CD14-positive monocyte (primary cell): ENCODE results near the gene SOX14. TPM values are rescaled to one million over a fixed set of nuclear protein-coding genes. Genes with fewer than 3 reads are reported as not detected.

ENCODE experiments used
- DNase-seq, 3 donors: peaks; one replicate each; pipeline ENCODE4 v3.0.0-alpha.2; 2011 to 2022
- H2AFZ ChIP-seq: 2 replicates; pipeline ENCODE4 v1.6.0; 2012; ENCODE audit warnings: mild to moderate bottlenecking, low read depth, low read length, inconsistent platforms; ENCODE audit not compliant: insufficient read depth, poor library complexity, severe bottlenecking
- H3K27ac ChIP-seq, 2 donors: 1 replicate in 1 of 2; 2 replicates in 1 of 2; pipeline ENCODE4 v1.5.1; 2012 to 2013; ENCODE audit warnings: low read length in 2 of 2, control low read depth in 1 of 2, inconsistent platforms in 1 of 2, low read depth in 1 of 2, mild to moderate bottlenecking in 1 of 2
- H3K27me3 ChIP-seq, 2 donors: one replicate each; pipeline versions ENCODE4 v1.6.0 to v1.6.1; 2011 to 2013; ENCODE audit warnings: low read length in 2 of 2; ENCODE audit not compliant: control insufficient read depth in 2 of 2, insufficient read depth in 2 of 2
- H3K36me3 ChIP-seq, 2 donors: replicated peaks in 1 of 2; 1 replicate in 1 of 2; 2 replicates in 1 of 2; pipeline versions ENCODE4 v1.5.1 to v1.6.1; 2012 to 2013; ENCODE audit warnings: low read length in 2 of 2, control low read depth in 1 of 2, inconsistent platforms in 1 of 2, mild to moderate bottlenecking in 1 of 2; ENCODE audit not compliant: insufficient read depth in 2 of 2, control insufficient read depth in 1 of 2
- H3K4me1 ChIP-seq, 2 donors: 1 replicate in 1 of 2; 2 replicates in 1 of 2; pipeline versions ENCODE4 v1.5.1 to v1.6.1; 2012 to 2013; ENCODE audit warnings: low read length in 2 of 2, control low read depth in 1 of 2, inconsistent platforms in 1 of 2, mild to moderate bottlenecking in 1 of 2, moderate library complexity in 1 of 2; ENCODE audit not compliant: insufficient read depth in 2 of 2, control insufficient read depth in 1 of 2
- H3K4me2 ChIP-seq: replicated peaks from 2 replicates; pipeline ENCODE3; 2012; ENCODE audit warnings: low read length, moderate library complexity, mild to moderate bottlenecking; ENCODE audit not compliant: poor library complexity, severe bottlenecking; ENCODE audit errors: extremely low read depth
- H3K4me3 ChIP-seq, 3 experiments: fragments of 200-600 bp in 1 of 3; sonication (generic) in 1 of 3; replicated peaks in 1 of 3; 1 replicate in 2 of 3; 2 replicates in 1 of 3; pipeline ENCODE4 v1.5.1; 2011 to 2013; ENCODE audit warnings: low read length in 3 of 3, mild to moderate bottlenecking in 3 of 3, control low read depth in 2 of 3, low read depth in 2 of 3, inconsistent platforms in 1 of 3, moderate library complexity in 1 of 3
- H3K79me2 ChIP-seq: 2 replicates; pipeline ENCODE4 v1.6.0; 2012; ENCODE audit warnings: mild to moderate bottlenecking, control low read depth, inconsistent platforms, low read length, moderate library complexity; ENCODE audit not compliant: insufficient read depth
- H3K9ac ChIP-seq: 2 replicates; pipeline ENCODE4 v1.6.0; 2017; ENCODE audit warnings: low read length, mild to moderate bottlenecking; ENCODE audit not compliant: insufficient read depth, poor library complexity, severe bottlenecking
- H3K9me3 ChIP-seq, 2 donors: replicated peaks in 1 of 2; 1 replicate in 1 of 2; 2 replicates in 1 of 2; pipeline versions ENCODE4 v1.5.1 to v1.6.1; 2012 to 2013; ENCODE audit warnings: low read length in 2 of 2, control low read depth in 1 of 2; ENCODE audit not compliant: control insufficient read depth in 1 of 2, insufficient read depth in 1 of 2
- H4K20me1 ChIP-seq: 2 replicates; pipeline ENCODE4 v1.6.0; 2012; ENCODE audit warnings: mild to moderate bottlenecking, low read length, control low read depth, moderate library complexity; ENCODE audit not compliant: insufficient read depth
- H3K27ac Mint-ChIP-seq, 7 donors: one replicate each; pipeline ENCODE4 v1.8.0; 2020; ENCODE audit warnings: mild to moderate bottlenecking in 7 of 7, mixed read lengths in 7 of 7, moderate library complexity in 6 of 7, inconsistent platforms in 2 of 7
- H3K27me3 Mint-ChIP-seq, 3 donors: one replicate each; pipeline ENCODE4 v1.8.0; 2021 to 2022; ENCODE audit warnings: low read depth in 3 of 3, mild to moderate bottlenecking in 3 of 3, mixed read lengths in 3 of 3, moderate library complexity in 3 of 3, inconsistent platforms in 1 of 3
- H3K36me3 Mint-ChIP-seq, 2 donors: one replicate each; pipeline ENCODE4 v1.8.0; 2020; ENCODE audit warnings: mixed read lengths in 2 of 2, inconsistent platforms in 1 of 2, mild to moderate bottlenecking in 1 of 2
- H3K4me1 Mint-ChIP-seq: one replicate; pipeline ENCODE4 v1.8.0; 2020; ENCODE audit warnings: mild to moderate bottlenecking, mixed read lengths
- H3K4me3 Mint-ChIP-seq, 2 donors: one replicate each; pipeline ENCODE4 v1.8.0; 2020; ENCODE audit warnings: mild to moderate bottlenecking in 2 of 2, mixed read lengths in 2 of 2, moderate library complexity in 1 of 2
- H3K9me3 Mint-ChIP-seq, 7 donors: one replicate each; pipeline ENCODE4 v1.8.0; 2020 to 2022; ENCODE audit warnings: mixed read lengths in 7 of 7, mild to moderate bottlenecking in 6 of 7, moderate library complexity in 6 of 7, inconsistent platforms in 2 of 7
- CTCF ChIP-seq: fragments of 200-600 bp; IDR thresholded peaks from one replicate; pipeline ENCODE4 v1.8.0; 2022; ENCODE audit warnings: antibody characterized with exemption, mild to moderate bottlenecking
- WGBS: methylation state at CpG from one replicate; pipeline ENCODE4 v1.1.5; 2013; ENCODE audit warnings: missing lambda C conversion rate; ENCODE audit not compliant: insufficient coverage; 5-methylcytosine and 5-hydroxymethylcytosine counted together
- intact Hi-C, 2 donors: fragments of 100-400 bp; cut with micrococcal nuclease; formaldehyde crosslinking; loops; one replicate each; pipeline versions ENCODE4 v1.15.0 to v1.15.1; 2023
- polyA minus RNA-seq: library from RNA; depleted of rRNA, polyadenylated mRNA; stranded (reverse); fragments of >200 nt; gene quantifications from 2 replicates; pipeline ENCODE4 v1.2.3, GENCODE V29; 2012
- polyA plus RNA-seq, 3 donors: library from polyadenylated mRNA; depleted of rRNA in 1 of 3; unstranded in 2 of 3; stranded (reverse) in 1 of 3; fragments of 300-500 nt in 2 of 3; fragments of >200 nt in 1 of 3; fragmentation: Illumina TruSeq in 2 of 3; gene quantifications; 1 replicate in 2 of 3; 2 replicates in 1 of 3; pipeline ENCODE4 v1.2.3, GENCODE V29; 2012 to 2021
- total RNA-seq, 12 experiments: library from RNA in 1 of 12; stranded (reverse) in 1 of 12; fragments of 120-200 nt in 1 of 12; gene quantifications; one replicate each; pipeline ENCODE4 v1.2.4 and lab custom pipeline; 2013 to 2026; ENCODE audit warnings: mixed read lengths in 6 of 12, inconsistent platforms in 1 of 12

The SOX14 gene
- total RNA-seq (2013): not detected
- polyA plus RNA-seq: not detected
- polyA minus RNA-seq: not detected in 2 replicates
- 0 to 0.15 (median 0) reads per million in 11 experiments for total RNA-seq (lab: John Stamatoyannopoulos, UW)

GRCh38 chr3:137764001-137764433 is at the start of gene SOX14:
TSS of gene SOX14 (plus strand) at chr3:137764315. CDS start at chr3:137764785, 470 bp downstream.
- Histone ChIP-seq H3K4me1 (no peaks in the 10 kb centered on the region), H4K20me1 (no peaks in the 10 kb centered on the region), H3K9me3 (peaks cover 5 to 72% of the 10 kb centered on the region in 2 donors), H3K4me2 (no peak within 1 kb of the TSS), H2AFZ (no peak within 1 kb of the TSS), H3K36me3 (no peaks in the 10 kb centered on the region), H3K79me2 (no peaks in the 10 kb centered on the region), H3K9ac (no peak within 1 kb of the TSS), H3K27me3 (peaks cover 69 to 97% of the 10 kb centered on the region in 2 donors), H3K4me3 (no peak within 1 kb of the TSS), H3K27ac (no peak within 1 kb of the TSS)
- Mint-ChIP-seq H3K9me3 (peaks cover 0 to 18% (median 8%) of the 10 kb centered on the region in 7 donors), H3K4me1 (peaks cover 9% of the 10 kb centered on the region), H3K27ac (no peak within 1 kb of the TSS), H3K36me3 (peaks cover 0 to 1% of the 10 kb centered on the region in 2 donors), H3K4me3 (peak within 1 kb of the TSS; percentile 27 to 85), H3K27me3 (peaks cover 96 to 98% (median 96%) of the 10 kb centered on the region in 3 donors)
- intact Hi-C loops: no loop called here
- no peak for TF ChIP-seq CTCF
- 2% methylated on average over 20 of the region's 30 CpGs for WGBS
- DNase-seq: no peak

- Histone ChIP-seq H3K4me2 (no peak overlapping the region), H3K4me3 (no peak overlapping the region), H3K9me3 (peaks cover 0 to 12% of the 10 kb centered on the region in 2 donors), H3K27me3 (no peaks in the 10 kb centered on the region), H4K20me1 (no peaks in the 10 kb centered on the region), H2AFZ (no peak overlapping the region), H3K9ac (no peak overlapping the region), H3K79me2 (no peaks in the 10 kb centered on the region), H3K4me1 (no peaks in the 10 kb centered on the region), H3K36me3 (no peaks in the 10 kb centered on the region), H3K27ac (no peak overlapping the region)
- Mint-ChIP-seq H3K36me3 (no peaks in the 10 kb centered on the region), H3K27ac (no peak overlapping the region), H3K27me3 (peaks cover 0 to 3% (median 2%) of the 10 kb centered on the region in 3 donors), H3K4me3 (no peak overlapping the region), H3K4me1 (no peaks in the 10 kb centered on the region), H3K9me3 (peaks cover 0 to 13% (median 4%) of the 10 kb centered on the region in 7 donors)
- TF ChIP-seq CTCF: no peak
- no peak for DNase-seq
- 92% methylated on average over 18 of the region's 25 CpGs for WGBS
- intact Hi-C loops: no loop called here
Observed at GRCh38 chr3:137714551-137714950, 49.6 kb upstream of the SOX14 start.
